Keratinocyte (primary cell): ENCODE measurements around the gene LHFPL6.

Source experiments
- EZH2 ChIP-seq: IDR thresholded peaks from one replicate; pipeline ENCODE4 v1.6.1; 2012; ENCODE audit warnings: inconsistent platforms, mild to moderate bottlenecking, low read length, moderate library complexity
- TF ChIP-seq, protein P1 (sequence below), 3 experiments: IDR thresholded peaks in 1 of 3; conservative IDR thresholded peaks in 1 of 3; optimal IDR thresholded peaks in 1 of 3; 2 replicates in 2 of 3; 3 replicates in 1 of 3; pipeline versions ENCODE3 to v1.5.1; 2011; ENCODE audit warnings: low read length in 3 of 3, mild to moderate bottlenecking in 3 of 3, moderate library complexity in 2 of 3, control low read depth in 1 of 3, inconsistent platforms in 1 of 3; ENCODE audit not compliant: insufficient read depth in 2 of 3; ENCODE audit errors: extremely low read depth in 1 of 3

DNA sequence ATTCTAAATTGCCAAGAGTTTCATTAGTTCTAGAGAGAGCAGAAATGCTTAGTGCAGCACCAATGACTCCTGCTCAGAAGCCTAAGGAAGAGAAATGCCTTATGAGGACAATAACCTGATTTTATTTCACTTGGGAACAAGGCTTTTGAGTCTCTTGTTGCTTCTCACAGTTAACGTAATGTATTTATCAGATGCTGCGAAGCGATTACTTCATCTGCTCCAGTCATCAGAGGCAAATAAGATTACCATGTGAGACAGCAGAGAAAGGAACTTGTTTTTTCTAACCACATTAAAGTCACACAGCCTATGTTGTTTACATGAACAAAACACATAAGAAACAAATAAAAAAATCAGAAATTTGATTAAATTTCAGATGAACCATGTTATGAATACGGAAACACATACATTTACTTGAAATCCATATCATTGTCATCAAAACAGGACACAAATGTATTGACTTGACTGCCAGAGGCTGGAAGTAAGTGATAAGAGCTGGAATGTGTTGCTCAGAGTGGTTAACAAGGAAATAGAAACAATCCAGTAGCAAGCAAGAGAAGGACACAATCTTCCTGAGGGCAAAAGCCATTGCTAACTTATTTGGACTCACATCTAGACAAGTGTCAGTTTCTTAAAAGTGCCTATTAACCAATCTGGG, 147.3 kb downstream of the LHFPL6 start:
- TF ChIP-seq, protein P1, sequence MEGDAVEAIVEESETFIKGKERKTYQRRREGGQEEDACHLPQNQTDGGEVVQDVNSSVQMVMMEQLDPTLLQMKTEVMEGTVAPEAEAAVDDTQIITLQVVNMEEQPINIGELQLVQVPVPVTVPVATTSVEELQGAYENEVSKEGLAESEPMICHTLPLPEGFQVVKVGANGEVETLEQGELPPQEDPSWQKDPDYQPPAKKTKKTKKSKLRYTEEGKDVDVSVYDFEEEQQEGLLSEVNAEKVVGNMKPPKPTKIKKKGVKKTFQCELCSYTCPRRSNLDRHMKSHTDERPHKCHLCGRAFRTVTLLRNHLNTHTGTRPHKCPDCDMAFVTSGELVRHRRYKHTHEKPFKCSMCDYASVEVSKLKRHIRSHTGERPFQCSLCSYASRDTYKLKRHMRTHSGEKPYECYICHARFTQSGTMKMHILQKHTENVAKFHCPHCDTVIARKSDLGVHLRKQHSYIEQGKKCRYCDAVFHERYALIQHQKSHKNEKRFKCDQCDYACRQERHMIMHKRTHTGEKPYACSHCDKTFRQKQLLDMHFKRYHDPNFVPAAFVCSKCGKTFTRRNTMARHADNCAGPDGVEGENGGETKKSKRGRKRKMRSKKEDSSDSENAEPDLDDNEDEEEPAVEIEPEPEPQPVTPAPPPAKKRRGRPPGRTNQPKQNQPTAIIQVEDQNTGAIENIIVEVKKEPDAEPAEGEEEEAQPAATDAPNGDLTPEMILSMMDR (optimal IDR thresholded peaks at IDR 0.05 in 1 of 3, IDR thresholded peaks at IDR 0.05 in 1 of 3, conservative IDR thresholded peaks at IDR 0.05 in 1 of 3; ENCODE audit: extremely low read depth in 1 of 3, insufficient read depth in 2 of 3, low read length in 3 of 3) = no peak
- TF ChIP-seq EZH2 = no peak
